Endothelial cell of umbilical vein (primary cell): ENCODE data around the gene KLRF2. TPM values are rescaled to one million over a fixed set of nuclear protein-coding genes. Genes with fewer than 3 reads are reported as not detected.

Experiments used
- BruUV-seq: library from RNA; stranded (reverse); fragments of 400-500 nt; replicated peaks from 2 replicates; lab custom pipeline; 2021; lab: Mats Ljungman, UMichigan
- CTCF ChIA-PET: fragments of 300-600, 350-600 bp; sonication (Branson Sonifier 250); formaldehyde crosslinking; loops from one replicate; lab custom pipeline; 2021; ENCODE audit warnings: antibody characterized with exemption, inconsistent platforms; lab: Charles Lee
- POLR2A ChIA-PET: fragments of 300-600, 350-600 bp; sonication (Branson Sonifier 250); formaldehyde crosslinking; loops from one replicate; lab custom pipeline; 2021; ENCODE audit warnings: antibody characterized with exemption, inconsistent platforms; lab: Charles Lee
- DNase-seq: peaks from one replicate; pipeline ENCODE4 v3.0.0-alpha.2; 2011; ENCODE audit warnings: low read depth, low spot score
- FAIRE-seq: peaks from 2 replicates; lab custom pipeline; 2011; peaks lifted over from hg19 to GRCh38; lab: Jason Lieb, UNC
- H2AFZ ChIP-seq: 2 replicates; pipeline ENCODE4 v1.6.0; 2012; ENCODE audit warnings: low read depth, low read length, control low read depth, inconsistent platforms
- H3K27ac ChIP-seq: 2 replicates; pipeline ENCODE4 v1.5.1; 2011; ENCODE audit warnings: low read depth, mild to moderate bottlenecking, control low read depth, low read length, moderate library complexity; ENCODE audit not compliant: insufficient read depth
- H3K27me3 ChIP-seq, 2 experiments: 2 replicates each; pipeline versions ENCODE4 v1.6.0 to v1.6.1; 2011; ENCODE audit warnings: low read length in 2 of 2, mixed read lengths in 1 of 2; ENCODE audit not compliant: control insufficient read depth in 2 of 2, insufficient read depth in 2 of 2
- H3K36me3 ChIP-seq, 2 experiments: 2 replicates in 1 of 2; 3 replicates in 1 of 2; pipeline ENCODE4 v1.5.1; 2011; ENCODE audit warnings: low read length in 2 of 2, mild to moderate bottlenecking in 1 of 2, moderate library complexity in 1 of 2; ENCODE audit not compliant: control insufficient read depth in 2 of 2, insufficient read depth in 2 of 2; ENCODE audit errors: extremely low read depth in 1 of 2
- H3K4me1 ChIP-seq: 3 replicates; pipeline ENCODE4 v1.5.1; 2011; ENCODE audit warnings: mild to moderate bottlenecking, low read length; ENCODE audit not compliant: control insufficient read depth, insufficient read depth; ENCODE audit errors: extremely low read depth
- H3K4me2 ChIP-seq: 2 replicates; pipeline ENCODE4 v1.6.1; 2011; ENCODE audit warnings: low read length, control low read depth, mixed read lengths; ENCODE audit not compliant: insufficient read depth
- H3K4me3 ChIP-seq, 3 experiments: fragments of 200-600 bp in 1 of 3; sonication (generic), shearing (Covaris generic) in 1 of 3; replicated peaks in 1 of 3; 2 replicates each; pipeline ENCODE4 v1.5.1; 2011 to 2016; ENCODE audit warnings: control low read depth in 3 of 3, low read length in 3 of 3, mild to moderate bottlenecking in 2 of 3, inconsistent platforms in 1 of 3, low read depth in 1 of 3, moderate library complexity in 1 of 3; ENCODE audit not compliant: insufficient read depth in 1 of 3
- H3K79me2 ChIP-seq: 2 replicates; pipeline ENCODE4 v1.6.0; 2012; ENCODE audit warnings: low read length, inconsistent platforms; ENCODE audit not compliant: control insufficient read depth, insufficient read depth
- H3K9ac ChIP-seq: replicated peaks from 2 replicates; pipeline ENCODE3; 2011; ENCODE audit warnings: low read length, control low read depth; ENCODE audit not compliant: insufficient read depth; ENCODE audit errors: extremely low read depth
- H3K9me1 ChIP-seq: replicated peaks from 3 replicates; pipeline ENCODE4 v1.6.0; 2011; ENCODE audit warnings: mild to moderate bottlenecking, low read length; ENCODE audit not compliant: control insufficient read depth, insufficient read depth; ENCODE audit errors: extremely low read depth
- H3K9me3 ChIP-seq: replicated peaks from 2 replicates; pipeline ENCODE4 v1.5.1; 2012; ENCODE audit warnings: low read length, inconsistent platforms; ENCODE audit not compliant: control insufficient read depth, insufficient read depth
- H4K20me1 ChIP-seq: replicated peaks from 2 replicates; pipeline ENCODE3; 2011; ENCODE audit warnings: mild to moderate bottlenecking, low read length; ENCODE audit not compliant: control insufficient read depth, insufficient read depth; ENCODE audit errors: extremely low read depth
- CTCF ChIP-seq, 2 donors: IDR thresholded peaks; 1 replicate in 1 of 2; 2 replicates in 1 of 2; pipeline ENCODE4 v1.5.1; 2011; ENCODE audit warnings: low read length in 2 of 2, mild to moderate bottlenecking in 2 of 2, moderate library complexity in 2 of 2, control low read depth in 1 of 2, inconsistent platforms in 1 of 2, low read depth in 1 of 2; ENCODE audit not compliant: insufficient read depth in 1 of 2; ENCODE audit errors: extremely low read depth in 1 of 2
- EZH2 ChIP-seq: IDR thresholded peaks from 2 replicates; pipeline ENCODE4 v1.6.1; 2012; ENCODE audit warnings: borderline replicate concordance, low read depth, mild to moderate bottlenecking, moderate library complexity, low read length, inconsistent platforms; ENCODE audit not compliant: severe bottlenecking
- FOS ChIP-seq: IDR thresholded peaks from 2 replicates; pipeline ENCODE4 v1.6.1; 2011; ENCODE audit warnings: mild to moderate bottlenecking, low read length, moderate library complexity, borderline replicate concordance; ENCODE audit not compliant: insufficient read depth
- GATA2 ChIP-seq: IDR thresholded peaks from 2 replicates; pipeline ENCODE4 v1.7.0; 2011; ENCODE audit warnings: low read depth, mild to moderate bottlenecking, moderate library complexity, mixed read lengths, low read length; ENCODE audit not compliant: insufficient read length, insufficient read depth
- JUN ChIP-seq: IDR thresholded peaks from 2 replicates; pipeline ENCODE4 v1.6.1; 2011; ENCODE audit warnings: borderline replicate concordance, low read depth; ENCODE audit not compliant: insufficient read length, insufficient read depth
- MAX ChIP-seq: IDR thresholded peaks from 2 replicates; pipeline ENCODE4 v1.6.1; 2011; ENCODE audit not compliant: insufficient read depth, insufficient read length
- MYC ChIP-seq: IDR thresholded peaks from one replicate; pipeline ENCODE4 v1.6.1; 2011; ENCODE audit warnings: mild to moderate bottlenecking, low read depth, low read length
- POLR2A ChIP-seq: IDR thresholded peaks from 2 replicates; pipeline ENCODE4 v1.6.1; 2012; ENCODE audit warnings: low read depth, mild to moderate bottlenecking, control low read depth, low read length
- POLR2AphosphoS5 ChIP-seq: IDR thresholded peaks from 2 replicates; pipeline ENCODE4 v1.6.1; 2012; ENCODE audit warnings: low read depth, mild to moderate bottlenecking, control low read depth, low read length, moderate library complexity; ENCODE audit not compliant: insufficient read depth
- dilution Hi-C: fragments of 300-500 bp; cut with MboI; formaldehyde crosslinking; loops from one replicate; pipeline ENCODE4 v1.15.0; 2019; ENCODE audit warnings: low sequenced_read_pairs; ENCODE audit not compliant: extremely low pct_ligation_motif_present
- intact Hi-C: fragments of 100-400 bp; cut with micrococcal nuclease; formaldehyde crosslinking; loops from one replicate; pipeline ENCODE4 v1.10.0; 2022
- polyA plus RNA-seq, 4 experiments: library from polyadenylated mRNA; depleted of rRNA in 3 of 4; stranded (reverse) in 3 of 4; unstranded in 1 of 4; fragments of >200 nt; gene quantifications; 2 replicates each; pipeline versions ENCODE4 v1.2.1 to v1.2.3, GENCODE V29; 2011 to 2012; ENCODE audit warnings: missing spikeins in 1 of 4
- total RNA-seq: library from RNA; stranded (reverse); gene quantifications from 2 replicates; pipeline ENCODE4 v1.2.3, GENCODE V29; 2021

Gene KLRF2
- total and polyA plus RNA-seq, 2 donors (not counting 3 experiments of a cell fraction or from before 2014, with no cell fraction given) = not detected

GRCh38 chr12:9931245-9931644, 50.0 kb downstream of the KLRF2 start:
- Histone ChIP-seq H2AFZ (no peak overlapping the region), H3K9me1 (no peaks in the 10 kb centered on the region), H3K27me3 (no peaks in the 10 kb centered on the region), H4K20me1 (no peaks in the 10 kb centered on the region), H3K79me2 (no peaks in the 10 kb centered on the region), H3K4me2 (no peak overlapping the region), H3K4me3 (no peak overlapping the region), H3K27ac (no peak overlapping the region), H3K36me3 (no peaks in the 10 kb centered on the region), H3K9ac (no peak overlapping the region), H3K9me3 (no peaks in the 10 kb centered on the region), H3K4me1 (no peaks in the 10 kb centered on the region)
- TF ChIP-seq POLR2A (no peak), JUN (no peak), FOS (no peak), MAX (no peak), POLR2AphosphoS5 (no peak)
- dilution Hi-C loops = no loop called here
- ChIA-PET CTCF (interaction anchor here (1.2 to 3.3 kb wide), 3 partner anchors 9 to 180 kb away, joined by 6 to 12 read pairs (median 9); no protein-coding TSS in a partner anchor), POLR2A (no interaction called here)
- DNase-seq = no peak
- intact Hi-C loops = no loop called here
- FAIRE-seq = no peak
- no TSS peak for BruUV-seq

GRCh38 chr12:9932270-9932669, 51.0 kb downstream of the KLRF2 start, which contains the start of gene CLEC2A:
TSS of gene CLEC2A (minus strand) at chr12:9932370. CDS start at chr12:9932329, 41 bp downstream.
- ChIA-PET POLR2A (no interaction called here), CTCF (interaction anchor here (1.2 to 3.3 kb wide), 3 partner anchors 8 to 181 kb away, joined by 6 to 12 read pairs (median 9); no protein-coding TSS in a partner anchor)
- Histone ChIP-seq H3K4me3 (no peak within 1 kb of the TSS), H3K4me1 (no peaks in the 10 kb centered on the region), H3K9ac (no peak within 1 kb of the TSS), H3K36me3 (no peaks in the 10 kb centered on the region), H3K27me3 (no peaks in the 10 kb centered on the region), H3K27ac (no peak within 1 kb of the TSS), H4K20me1 (no peaks in the 10 kb centered on the region), H3K9me1 (no peaks in the 10 kb centered on the region), H3K79me2 (no peaks in the 10 kb centered on the region), H3K4me2 (no peak within 1 kb of the TSS), H2AFZ (no peak within 1 kb of the TSS), H3K9me3 (no peaks in the 10 kb centered on the region)
- FAIRE-seq = no peak
- dilution Hi-C loops (no loop called here), intact Hi-C loops (no loop called here)
- no peak for TF ChIP-seq GATA2
- TF ChIP-seq POLR2AphosphoS5 = no peak
- TF ChIP-seq EZH2 = no peak
- TF ChIP-seq JUN = no peak
- no peak for TF ChIP-seq CTCF (IDR thresholded peaks at IDR 0.05; ENCODE audit: extremely low read depth in 1 of 2, insufficient read depth in 1 of 2, low read depth in 1 of 2, low read length in 2 of 2)
- no peak for TF ChIP-seq MYC
- no peak for TF ChIP-seq POLR2A
- TF ChIP-seq FOS = no peak
- TF ChIP-seq MAX = no peak
- DNase-seq = no peak
- no TSS peak for BruUV-seq
